ENCODE results near the gene AKTIP.
A peak's percentile ranks its signal among the peaks of the same experiment; 100 is the strongest.
"Not testable (repeated sequence)": the region's sequence is repeated elsewhere in the genome, so short reads cannot be mapped to it uniquely, and the experiment has no call there.

AKTIP gene

GRCh38 chr16:53523126-53523804, 20.3 kb upstream of the AKTIP start:
- no peak overlapping the region for H3K4me3 ChIP-seq (replicated peaks; ENCODE audit: low read depth, low read length)
- no peak for DNase-seq (ENCODE audit: extremely low read depth, low read depth)
- TF ChIP-seq CTCF (IDR thresholded peaks at IDR 0.05; ENCODE audit: low read depth, low read length, missing control alignments), result no peak

- no peak for TF ChIP-seq CTCF (IDR thresholded peaks at IDR 0.05; ENCODE audit: low read depth, low read length, missing control alignments)
- no peak overlapping the region for H3K4me3 ChIP-seq (replicated peaks; ENCODE audit: low read depth, low read length)
- no peak for DNase-seq (ENCODE audit: extremely low read depth, low read depth)
Observed at GRCh38 chr16:53519417-53520091, 16.5 kb upstream of the AKTIP start.

- DNase-seq (ENCODE audit: extremely low read depth, low read depth), result peak; percentile 69
- no peak for TF ChIP-seq CTCF (IDR thresholded peaks at IDR 0.05; ENCODE audit: low read depth, low read length, missing control alignments)
Observed at GRCh38 chr16:53518550-53519416, 15.8 kb upstream of the AKTIP start.

GRCh38 chr16:53517851-53518250, 14.8 kb upstream of the AKTIP start:
- H3K4me3 ChIP-seq (replicated peaks; ENCODE audit: low read depth, low read length), result no peak overlapping the region
- no peak for DNase-seq (ENCODE audit: extremely low read depth, low read depth)
- no peak for TF ChIP-seq CTCF (IDR thresholded peaks at IDR 0.05; ENCODE audit: low read depth, low read length, missing control alignments)

More at GRCh38 chr16:53518550-53519416, 15.8 kb upstream of the AKTIP start:
- H3K4me3 ChIP-seq (replicated peaks; ENCODE audit: low read depth, low read length), result no peak overlapping the region

GRCh38 chr16:53515811-53516210, 12.8 kb upstream of the AKTIP start:
- no peak for TF ChIP-seq CTCF (IDR thresholded peaks at IDR 0.05; ENCODE audit: low read depth, low read length, missing control alignments)
- no peak overlapping the region for H3K4me3 ChIP-seq (replicated peaks; ENCODE audit: low read depth, low read length)
- DNase-seq (ENCODE audit: extremely low read depth, low read depth), result no peak

- no peak for DNase-seq (ENCODE audit: extremely low read depth, low read depth)
- no peak for TF ChIP-seq CTCF (IDR thresholded peaks at IDR 0.05; ENCODE audit: low read depth, low read length, missing control alignments)
Observed at GRCh38 chr16:53515259-53515658, 12.2 kb upstream of the AKTIP start.

GRCh38 chr16:53512795-53513194, 9.8 kb upstream of the AKTIP start:
- not testable (repeated sequence) for DNase-seq (ENCODE audit: extremely low read depth, low read depth); H3K4me3 ChIP-seq (replicated peaks; ENCODE audit: low read depth, low read length)

More at GRCh38 chr16:53515259-53515658, 12.2 kb upstream of the AKTIP start:
- no peak overlapping the region for H3K4me3 ChIP-seq (replicated peaks; ENCODE audit: low read depth, low read length)
